Bronchial epithelial cell (primary cell): ENCODE results near the gene ADGRF3. TPM values are rescaled to one million over a fixed set of nuclear protein-coding genes. Genes with fewer than 3 reads are reported as not detected.

ENCODE experiments used
- DNase-seq: peaks from one replicate; pipeline ENCODE4 v3.0.0-alpha.2; 2010; ENCODE audit warnings: low read depth
- FAIRE-seq: peaks from 2 replicates; lab custom pipeline; 2011; peaks lifted over from hg19 to GRCh38; lab: Jason Lieb, UNC
- H3K27me3 ChIP-seq: 2 replicates; pipeline ENCODE4 v1.5.1; 2011; ENCODE audit warnings: low read length; ENCODE audit not compliant: control insufficient read depth, insufficient read depth
- H3K36me3 ChIP-seq: 2 replicates; pipeline ENCODE4 v1.5.1; 2011; ENCODE audit warnings: low read length; ENCODE audit not compliant: control insufficient read depth, insufficient read depth
- H3K4me3 ChIP-seq: 2 replicates; pipeline ENCODE4 v1.5.1; 2011; ENCODE audit warnings: mild to moderate bottlenecking, low read depth, low read length, control low read depth
- CTCF ChIP-seq: IDR thresholded peaks from 2 replicates; pipeline ENCODE4 v1.5.1; 2011; ENCODE audit warnings: mild to moderate bottlenecking, moderate library complexity, low read length, control low read depth, inconsistent platforms; ENCODE audit not compliant: insufficient read depth, severe bottlenecking
- total RNA-seq: library from RNA; depleted of rRNA; stranded (reverse); fragments of >200 nt; gene quantifications from 2 replicates; pipeline ENCODE4 v1.2.1, GENCODE V29; 2014

Gene ADGRF3
- total RNA-seq, 1 donor from 2014 or later = not detected

- DNase-seq = no peak
- TF ChIP-seq CTCF = no peak
- Histone ChIP-seq H3K27me3 (no peaks in the 10 kb centered on the region), H3K36me3 (peaks cover 4% of the 10 kb centered on the region), H3K4me3 (no peak overlapping the region)
- FAIRE-seq = no peak
Measured at GRCh38 chr2:26364669-26365068, 18.1 kb upstream of the ADGRF3 start.

- no peak for DNase-seq
- H3K27me3 ChIP-seq = no peaks in the 10 kb centered on the region
Measured at GRCh38 chr2:26363958-26364357, 17.4 kb upstream of the ADGRF3 start.

GRCh38 chr2:26363323-26363722 is 16.7 kb upstream of the ADGRF3 start:
- DNase-seq (peak; percentile 45), FAIRE-seq (no peak)
- TF ChIP-seq CTCF = no peak
- Histone ChIP-seq H3K36me3 (peaks cover 4% of the 10 kb centered on the region), H3K27me3 (no peaks in the 10 kb centered on the region), H3K4me3 (no peak overlapping the region)

More at GRCh38 chr2:26363958-26364357, 17.4 kb upstream of the ADGRF3 start:
- FAIRE-seq = no peak
- Histone ChIP-seq H3K4me3 (no peak overlapping the region), H3K36me3 (peaks cover 4% of the 10 kb centered on the region)
- TF ChIP-seq CTCF = no peak

GRCh38 chr2:26359886-26360473 is 13.4 kb upstream of the ADGRF3 start:
- FAIRE-seq (no peak), DNase-seq (no peak)
- Histone ChIP-seq H3K4me3 (no peak overlapping the region), H3K27me3 (no peaks in the 10 kb centered on the region), H3K36me3 (peaks cover 2% of the 10 kb centered on the region)
- no peak for TF ChIP-seq CTCF

- Histone ChIP-seq H3K27me3 (no peaks in the 10 kb centered on the region), H3K4me3 (no peak overlapping the region), H3K36me3 (peaks cover under 1% of the 10 kb centered on the region)
- DNase-seq = peak; percentile 68
- TF ChIP-seq CTCF = no peak
- FAIRE-seq = no peak
Measured at GRCh38 chr2:26356771-26357170, 10.2 kb upstream of the ADGRF3 start.

- H3K4me3 ChIP-seq = no peak overlapping the region
- no peak for TF ChIP-seq CTCF
- FAIRE-seq (no peak), DNase-seq (peak; percentile 38)
- H3K36me3 ChIP-seq = no peaks in the 10 kb centered on the region
- no peaks in the 10 kb centered on the region for H3K27me3 ChIP-seq
Measured at GRCh38 chr2:26356111-26356510, 9.5 kb upstream of the ADGRF3 start.
